Measurements from ENCODE around the gene VSNL1.

Gene VSNL1

GRCh38 chr2:17614174-17614930, 73.9 kb downstream of the VSNL1 start:
- Histone ChIP-seq H3K4me1 (ENCODE audit: control insufficient read depth, insufficient read depth, low read length) (peaks cover 17% of the 10 kb centered on the region), H3K36me3 (ENCODE audit: control insufficient read depth, insufficient read depth, low read length) (no peaks in the 10 kb centered on the region), H3K27me3 (ENCODE audit: control insufficient read depth, insufficient read depth, low read length) (no peaks in the 10 kb centered on the region), H3K4me3 (ENCODE audit: low read depth, low read length) (no peak overlapping the region), H3K27ac (ENCODE audit: low read depth, low read length) (no peak overlapping the region), H3K9ac (ENCODE audit: low read depth, low read length) (no peak overlapping the region), H3K9me3 (ENCODE audit: control insufficient read depth, insufficient read depth, low read length) (no peaks in the 10 kb centered on the region)

GRCh38 chr2:17615147-17615546, 74.7 kb downstream of the VSNL1 start:
- peaks cover 20% of the 10 kb centered on the region for H3K4me1 ChIP-seq (ENCODE audit: control insufficient read depth, insufficient read depth, low read length)
- no peak overlapping the region for H3K4me3 ChIP-seq (ENCODE audit: low read depth, low read length)
- no peaks in the 10 kb centered on the region for H3K36me3 ChIP-seq (ENCODE audit: control insufficient read depth, insufficient read depth, low read length)
- H3K27ac ChIP-seq (ENCODE audit: low read depth, low read length): no peak overlapping the region
- H3K9me3 ChIP-seq (ENCODE audit: control insufficient read depth, insufficient read depth, low read length): no peaks in the 10 kb centered on the region
- H3K9ac ChIP-seq (ENCODE audit: low read depth, low read length): no peak overlapping the region
- no peaks in the 10 kb centered on the region for H3K27me3 ChIP-seq (ENCODE audit: control insufficient read depth, insufficient read depth, low read length)

DNA sequence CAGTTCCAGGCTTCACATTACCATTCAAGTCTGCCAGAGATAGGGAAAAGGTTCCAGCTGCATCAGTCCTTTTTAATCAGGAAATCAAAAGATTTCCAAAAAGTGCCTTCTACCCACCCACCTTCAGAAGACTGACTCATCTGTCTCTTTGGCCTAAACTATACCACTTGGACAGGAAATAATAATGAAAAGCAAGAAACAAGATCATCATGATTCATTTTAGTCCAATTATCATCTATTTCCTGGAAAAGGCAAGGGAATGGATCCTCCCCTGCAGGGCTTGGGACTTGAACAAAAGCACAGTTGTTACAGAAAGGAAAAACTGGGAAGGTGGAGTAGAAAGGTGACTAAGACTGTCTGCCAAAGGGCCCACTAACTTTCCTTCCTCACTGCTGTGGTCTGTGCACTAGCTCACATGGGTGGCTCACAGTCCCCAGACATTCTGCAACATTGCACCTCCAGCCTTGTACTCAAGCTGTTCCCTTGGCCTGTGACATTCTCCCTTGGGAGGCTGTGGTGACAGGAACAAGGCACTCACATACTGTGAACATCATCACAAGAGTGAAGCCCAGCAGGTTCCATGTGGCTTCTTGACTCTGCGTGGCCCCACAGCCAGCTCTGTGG, 75.3 kb downstream of the VSNL1 start:
- no peak overlapping the region for H3K27ac ChIP-seq (ENCODE audit: low read depth, low read length)
- H3K9ac ChIP-seq (ENCODE audit: low read depth, low read length): no peak overlapping the region
- peaks cover 27% of the 10 kb centered on the region for H3K4me1 ChIP-seq (ENCODE audit: control insufficient read depth, insufficient read depth, low read length)
- H3K9me3 ChIP-seq (ENCODE audit: control insufficient read depth, insufficient read depth, low read length): no peaks in the 10 kb centered on the region
- H3K36me3 ChIP-seq (ENCODE audit: control insufficient read depth, insufficient read depth, low read length): no peaks in the 10 kb centered on the region
- H3K27me3 ChIP-seq (ENCODE audit: control insufficient read depth, insufficient read depth, low read length): no peaks in the 10 kb centered on the region
- no peak overlapping the region for H3K4me3 ChIP-seq (ENCODE audit: low read depth, low read length)

GRCh38 chr2:17616405-17616804, 75.9 kb downstream of the VSNL1 start:
- H3K27me3 ChIP-seq (ENCODE audit: control insufficient read depth, insufficient read depth, low read length): no peaks in the 10 kb centered on the region
- H3K9me3 ChIP-seq (ENCODE audit: control insufficient read depth, insufficient read depth, low read length): no peaks in the 10 kb centered on the region
- H3K27ac ChIP-seq (ENCODE audit: low read depth, low read length): no peak overlapping the region
- no peak overlapping the region for H3K9ac ChIP-seq (ENCODE audit: low read depth, low read length)
- no peaks in the 10 kb centered on the region for H3K36me3 ChIP-seq (ENCODE audit: control insufficient read depth, insufficient read depth, low read length)
- no peak overlapping the region for H3K4me3 ChIP-seq (ENCODE audit: low read depth, low read length)
- peaks cover 29% of the 10 kb centered on the region for H3K4me1 ChIP-seq (ENCODE audit: control insufficient read depth, insufficient read depth, low read length)

DNA sequence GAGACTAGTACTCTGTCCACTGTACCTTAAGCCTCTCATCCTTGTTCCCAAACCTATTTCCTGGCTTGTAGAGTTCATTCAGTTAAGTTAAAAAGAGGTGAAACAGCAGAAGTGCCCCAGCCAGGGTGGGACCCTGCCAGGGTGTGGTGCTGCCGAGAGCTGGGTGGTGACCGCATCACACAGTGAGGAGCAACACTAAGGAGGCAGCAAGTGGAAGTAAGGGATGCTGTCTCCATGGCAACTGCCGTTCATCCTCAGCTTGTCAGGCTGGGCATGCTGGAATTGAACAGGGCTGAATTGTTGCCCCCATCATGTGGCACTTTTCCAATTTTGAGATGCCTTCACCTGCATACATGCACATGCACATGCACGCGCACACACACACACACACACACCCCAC, 77.0 kb downstream of the VSNL1 start:
- H3K9me3 ChIP-seq (ENCODE audit: control insufficient read depth, insufficient read depth, low read length): no peaks in the 10 kb centered on the region
- H3K4me3 ChIP-seq (ENCODE audit: low read depth, low read length): no peak overlapping the region
- H3K27ac ChIP-seq (ENCODE audit: low read depth, low read length): no peak overlapping the region
- H3K36me3 ChIP-seq (ENCODE audit: control insufficient read depth, insufficient read depth, low read length): no peaks in the 10 kb centered on the region
- H3K27me3 ChIP-seq (ENCODE audit: control insufficient read depth, insufficient read depth, low read length): no peaks in the 10 kb centered on the region
- peaks cover 29% of the 10 kb centered on the region for H3K4me1 ChIP-seq (ENCODE audit: control insufficient read depth, insufficient read depth, low read length)
- H3K9ac ChIP-seq (ENCODE audit: low read depth, low read length): no peak overlapping the region

GRCh38 chr2:17617955-17618354, 77.5 kb downstream of the VSNL1 start:
- Histone ChIP-seq H3K36me3 (ENCODE audit: control insufficient read depth, insufficient read depth, low read length) (no peaks in the 10 kb centered on the region), H3K9me3 (ENCODE audit: control insufficient read depth, insufficient read depth, low read length) (no peaks in the 10 kb centered on the region), H3K9ac (ENCODE audit: low read depth, low read length) (no peak overlapping the region), H3K4me3 (ENCODE audit: low read depth, low read length) (no peak overlapping the region), H3K4me1 (ENCODE audit: control insufficient read depth, insufficient read depth, low read length) (peaks cover 29% of the 10 kb centered on the region), H3K27ac (ENCODE audit: low read depth, low read length) (no peak overlapping the region), H3K27me3 (ENCODE audit: control insufficient read depth, insufficient read depth, low read length) (no peaks in the 10 kb centered on the region)

- Histone ChIP-seq H3K9ac (ENCODE audit: low read depth, low read length) (no peak overlapping the region), H3K27ac (ENCODE audit: low read depth, low read length) (no peak overlapping the region), H3K4me3 (ENCODE audit: low read depth, low read length) (no peak overlapping the region), H3K36me3 (ENCODE audit: control insufficient read depth, insufficient read depth, low read length) (no peaks in the 10 kb centered on the region), H3K9me3 (ENCODE audit: control insufficient read depth, insufficient read depth, low read length) (no peaks in the 10 kb centered on the region), H3K4me1 (ENCODE audit: control insufficient read depth, insufficient read depth, low read length) (peaks cover 14% of the 10 kb centered on the region), H3K27me3 (ENCODE audit: control insufficient read depth, insufficient read depth, low read length) (no peaks in the 10 kb centered on the region)
Observed at GRCh38 chr2:17620280-17620679, 79.8 kb downstream of the VSNL1 start.

GRCh38 chr2:17620841-17621240, 80.3 kb downstream of the VSNL1 start:
- Histone ChIP-seq H3K27me3 (ENCODE audit: control insufficient read depth, insufficient read depth, low read length) (no peaks in the 10 kb centered on the region), H3K4me1 (ENCODE audit: control insufficient read depth, insufficient read depth, low read length) (peaks cover 12% of the 10 kb centered on the region), H3K4me3 (ENCODE audit: low read depth, low read length) (no peak overlapping the region), H3K36me3 (ENCODE audit: control insufficient read depth, insufficient read depth, low read length) (no peaks in the 10 kb centered on the region), H3K27ac (ENCODE audit: low read depth, low read length) (no peak overlapping the region), H3K9ac (ENCODE audit: low read depth, low read length) (no peak overlapping the region), H3K9me3 (ENCODE audit: control insufficient read depth, insufficient read depth, low read length) (no peaks in the 10 kb centered on the region)

GRCh38 chr2:17621781-17622180, 81.3 kb downstream of the VSNL1 start:
- H3K4me3 ChIP-seq (ENCODE audit: low read depth, low read length): no peak overlapping the region
- H3K9me3 ChIP-seq (ENCODE audit: control insufficient read depth, insufficient read depth, low read length): no peaks in the 10 kb centered on the region
- H3K36me3 ChIP-seq (ENCODE audit: control insufficient read depth, insufficient read depth, low read length): no peaks in the 10 kb centered on the region
- H3K4me1 ChIP-seq (ENCODE audit: control insufficient read depth, insufficient read depth, low read length): peaks cover 12% of the 10 kb centered on the region
- no peak overlapping the region for H3K27ac ChIP-seq (ENCODE audit: low read depth, low read length)
- no peak overlapping the region for H3K9ac ChIP-seq (ENCODE audit: low read depth, low read length)
- no peaks in the 10 kb centered on the region for H3K27me3 ChIP-seq (ENCODE audit: control insufficient read depth, insufficient read depth, low read length)

- no peaks in the 10 kb centered on the region for H3K27me3 ChIP-seq (ENCODE audit: control insufficient read depth, insufficient read depth, low read length)
- no peak overlapping the region for H3K4me3 ChIP-seq (ENCODE audit: low read depth, low read length)
- peaks cover 6% of the 10 kb centered on the region for H3K4me1 ChIP-seq (ENCODE audit: control insufficient read depth, insufficient read depth, low read length)
- no peak overlapping the region for H3K27ac ChIP-seq (ENCODE audit: low read depth, low read length)
- H3K36me3 ChIP-seq (ENCODE audit: control insufficient read depth, insufficient read depth, low read length): no peaks in the 10 kb centered on the region
- no peak overlapping the region for H3K9ac ChIP-seq (ENCODE audit: low read depth, low read length)
- H3K9me3 ChIP-seq (ENCODE audit: control insufficient read depth, insufficient read depth, low read length): 0 out of 2 replicates have a peak, but pooled peaks cover 2% of the 10 kb centered on the region
Observed at GRCh38 chr2:17625446-17625845, 85.0 kb downstream of the VSNL1 start.

DNA sequence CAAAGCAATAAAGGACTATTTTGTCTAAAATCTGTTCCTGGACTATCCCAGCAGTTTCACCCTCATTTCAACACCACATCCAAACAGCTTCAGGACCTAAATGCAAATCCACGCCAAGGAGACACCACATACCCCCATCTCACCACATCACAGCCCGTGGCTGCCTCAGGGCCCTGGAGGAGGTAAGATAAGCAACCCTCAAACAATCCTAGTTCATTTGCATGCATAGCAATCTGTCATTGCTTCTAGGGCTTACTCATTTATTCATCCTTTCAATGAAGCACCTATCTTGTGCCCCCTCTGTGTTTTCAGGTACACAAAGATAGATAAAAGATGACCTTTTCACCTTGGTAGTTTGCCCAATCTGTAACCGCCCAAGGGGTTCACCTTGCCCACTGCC, 86.5 kb downstream of the VSNL1 start:
- H3K36me3 ChIP-seq (ENCODE audit: control insufficient read depth, insufficient read depth, low read length): no peaks in the 10 kb centered on the region

More for the DNA sequence above, 86.5 kb downstream of the VSNL1 start:
- no peak overlapping the region for H3K4me3 ChIP-seq (ENCODE audit: low read depth, low read length)
- no peaks in the 10 kb centered on the region; the same call in 1 of the 2 replicates for H3K4me1 ChIP-seq (ENCODE audit: control insufficient read depth, insufficient read depth, low read length)
- 0 out of 2 replicates have a peak, but pooled peaks cover 2% of the 10 kb centered on the region for H3K9me3 ChIP-seq (ENCODE audit: control insufficient read depth, insufficient read depth, low read length)
- no peak overlapping the region for H3K27ac ChIP-seq (ENCODE audit: low read depth, low read length)
- no peaks in the 10 kb centered on the region for H3K27me3 ChIP-seq (ENCODE audit: control insufficient read depth, insufficient read depth, low read length)
- no peak overlapping the region for H3K9ac ChIP-seq (ENCODE audit: low read depth, low read length)
